GM13976 (cell line): ENCODE results near the gene NCBP3.

Experiments
- DNase-seq: peaks from one replicate; pipeline ENCODE4 v3.0.0; 2012; ENCODE audit warnings: low spot score
- CTCF ChIP-seq: IDR thresholded peaks from 2 replicates; pipeline ENCODE4 v1.5.1; 2012; ENCODE audit warnings: borderline replicate concordance, mild to moderate bottlenecking; ENCODE audit not compliant: insufficient read depth; ENCODE audit errors: extremely low read depth, missing control alignments, control extremely low read depth
- in situ Hi-C: fragments of 300-500 bp; cut with MboI; formaldehyde crosslinking; loops from one replicate; pipeline ENCODE4 v1.12.0; 2022; ENCODE audit warnings: low sequenced_read_pairs, mixed read lengths, inconsistent platforms; ENCODE audit not compliant: unreplicated experiment

The NCBP3 gene

GRCh38 chr17:3892095-3892998, 46.3 kb upstream of the NCBP3 start:
- DNase-seq = peak; percentile 65
- peak; percentile 12 for TF ChIP-seq CTCF
- in situ Hi-C loops = no loop called here

GRCh38 chr17:3891626-3892094, 45.6 kb upstream of the NCBP3 start:
- no peak for DNase-seq
- in situ Hi-C loops = no loop called here
- no peak for TF ChIP-seq CTCF

GRCh38 chr17:3890878-3891219, 44.8 kb upstream of the NCBP3 start:
- DNase-seq = no peak
- in situ Hi-C loops = no loop called here
- TF ChIP-seq CTCF = no peak

DNA sequence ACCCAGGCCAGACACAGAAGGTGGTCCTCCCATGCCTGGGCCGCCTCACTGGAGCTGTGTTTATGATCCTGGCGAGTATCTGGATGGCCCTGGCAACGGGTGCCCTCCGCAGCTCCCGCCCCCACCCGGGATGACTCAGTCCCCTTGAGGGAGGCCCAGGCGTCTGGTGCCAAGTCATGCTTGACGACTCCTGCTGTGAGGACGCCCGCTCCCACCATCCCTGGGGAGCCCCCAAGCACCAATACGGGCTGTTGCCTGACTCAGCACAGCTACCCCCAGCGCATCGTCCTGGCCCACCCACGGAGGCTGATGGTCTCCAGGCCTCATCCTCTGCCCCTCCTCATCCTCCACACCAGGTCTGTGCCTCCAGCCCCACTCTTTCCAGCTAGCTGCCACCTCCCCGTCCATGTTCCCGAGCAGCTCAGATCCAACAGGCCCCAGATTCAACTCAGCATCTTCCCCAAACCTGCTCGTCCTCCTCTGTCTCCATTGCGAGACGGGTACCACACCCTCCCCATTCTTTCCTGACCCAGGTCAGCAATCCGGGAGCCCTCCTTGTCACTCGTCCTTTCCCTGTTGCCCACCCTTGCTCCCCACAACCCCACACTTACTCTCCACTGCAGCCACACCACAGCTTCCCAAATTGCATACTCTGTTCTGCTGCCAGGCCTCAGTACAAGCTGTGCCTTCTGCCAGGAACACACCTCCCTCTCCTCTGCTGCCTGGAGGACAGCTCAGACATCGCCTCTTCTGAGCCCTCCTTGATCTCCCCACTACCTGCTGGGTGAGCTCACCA, 44.2 kb upstream of the NCBP3 start:
- in situ Hi-C loops = no loop called here
- TF ChIP-seq CTCF = no peak
- DNase-seq = no peak

DNA sequence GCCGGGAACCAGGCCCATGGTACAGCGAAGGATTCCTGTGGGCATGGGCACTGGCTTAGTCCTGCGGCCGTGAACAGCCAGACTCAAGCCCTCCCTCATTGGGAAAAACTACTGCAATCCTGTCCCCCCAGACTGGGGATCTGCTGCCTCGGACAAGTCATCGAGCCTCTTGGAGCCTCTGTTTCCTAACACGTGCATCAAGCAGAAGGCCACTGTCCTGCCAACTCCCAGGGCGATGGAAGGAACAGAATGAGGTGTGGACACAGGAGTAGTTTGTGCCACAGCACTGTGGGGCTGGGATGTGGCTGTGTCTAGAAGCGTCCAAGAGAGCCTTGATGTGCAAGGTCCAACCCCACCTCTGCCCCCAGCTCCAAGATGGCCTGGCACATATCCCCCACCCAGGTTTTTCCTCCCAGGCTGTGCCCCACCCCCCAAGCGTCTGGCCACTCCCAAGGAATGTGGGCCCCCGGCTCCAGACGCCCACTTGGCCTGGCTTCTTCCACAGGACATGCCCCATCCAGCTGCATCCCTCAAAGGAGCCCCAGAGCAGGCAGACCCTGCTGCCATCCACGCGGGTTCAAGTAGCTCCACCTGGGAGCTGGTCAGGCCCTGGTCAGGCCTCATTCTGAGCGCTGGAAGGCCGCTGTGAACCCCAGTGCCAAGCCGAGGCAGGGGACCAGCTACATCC, 43.4 kb upstream of the NCBP3 start:
- DNase-seq = no peak
- no peak for TF ChIP-seq CTCF
- in situ Hi-C loops = no loop called here

- in situ Hi-C loops = no loop called here
- no peak for TF ChIP-seq CTCF
- DNase-seq = no peak
These were observed 42.5 kb upstream of the NCBP3 start for GRCh38 chr17:3888343-3889171.
